BE2C (cell line): ENCODE measurements around the gene ODAD3.
"Not testable (repeated sequence)": the region's sequence is repeated elsewhere in the genome, so short reads cannot be mapped to it uniquely, and the experiment has no call there.

Experiments
- DNase-seq: peaks from one replicate; pipeline ENCODE4 v3.0.0-alpha.2; 2020
- H3K27me3 ChIP-seq: fragments of 250-450 bp; sonication (Bioruptor Pico); 2 replicates; pipeline ENCODE4 v1.5.1; 2020; ENCODE audit warnings: mild to moderate bottlenecking
- H3K36me3 ChIP-seq: fragments of 250-450 bp; sonication (Bioruptor Pico); 2 replicates; pipeline ENCODE4 v1.5.1; 2020; ENCODE audit warnings: mild to moderate bottlenecking
- H3K4me1 ChIP-seq: fragments of 250-450 bp; sonication (Bioruptor Pico); 2 replicates; pipeline ENCODE4 v1.5.1; 2020
- H3K4me3 ChIP-seq: 2 replicates; pipeline ENCODE4 v1.5.1; 2011; ENCODE audit warnings: low read depth, low read length
- H3K9me3 ChIP-seq: fragments of 250-450 bp; sonication (Bioruptor Pico); 2 replicates; pipeline ENCODE4 v1.5.1; 2020
- TF ChIP-seq, protein P1 (sequence below): IDR thresholded peaks from 2 replicates; pipeline ENCODE4 v1.5.1; 2012; ENCODE audit warnings: mild to moderate bottlenecking, low read depth, low read length

The ODAD3 gene

DNA sequence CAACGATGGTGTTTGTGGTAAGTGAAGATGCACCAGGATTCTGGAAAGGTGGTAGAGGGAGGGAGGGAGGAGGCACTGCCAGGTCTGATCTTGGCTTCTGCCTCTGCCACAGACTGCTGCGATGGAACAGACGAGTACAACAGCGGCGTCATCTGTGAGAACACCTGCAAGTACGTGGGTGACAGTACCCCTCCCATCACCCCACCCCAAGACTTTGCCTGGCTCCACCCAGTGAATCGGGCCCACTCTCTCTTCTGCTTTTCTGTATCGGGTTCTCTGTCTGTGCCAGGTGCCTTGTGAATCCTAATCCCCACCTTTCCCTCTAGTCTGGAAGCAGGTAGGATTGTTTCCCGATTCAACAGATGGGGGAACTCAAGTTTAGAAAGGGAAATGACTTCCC, 3.0 kb upstream of the ODAD3 start:
- H3K27me3 ChIP-seq = no peaks in the 10 kb centered on the region
- no peaks in the 10 kb centered on the region for H3K9me3 ChIP-seq
- H3K4me3 ChIP-seq = no peak overlapping the region
- no peak for DNase-seq
- H3K36me3 ChIP-seq = peaks cover 46% of the 10 kb centered on the region
- TF ChIP-seq, protein P1, sequence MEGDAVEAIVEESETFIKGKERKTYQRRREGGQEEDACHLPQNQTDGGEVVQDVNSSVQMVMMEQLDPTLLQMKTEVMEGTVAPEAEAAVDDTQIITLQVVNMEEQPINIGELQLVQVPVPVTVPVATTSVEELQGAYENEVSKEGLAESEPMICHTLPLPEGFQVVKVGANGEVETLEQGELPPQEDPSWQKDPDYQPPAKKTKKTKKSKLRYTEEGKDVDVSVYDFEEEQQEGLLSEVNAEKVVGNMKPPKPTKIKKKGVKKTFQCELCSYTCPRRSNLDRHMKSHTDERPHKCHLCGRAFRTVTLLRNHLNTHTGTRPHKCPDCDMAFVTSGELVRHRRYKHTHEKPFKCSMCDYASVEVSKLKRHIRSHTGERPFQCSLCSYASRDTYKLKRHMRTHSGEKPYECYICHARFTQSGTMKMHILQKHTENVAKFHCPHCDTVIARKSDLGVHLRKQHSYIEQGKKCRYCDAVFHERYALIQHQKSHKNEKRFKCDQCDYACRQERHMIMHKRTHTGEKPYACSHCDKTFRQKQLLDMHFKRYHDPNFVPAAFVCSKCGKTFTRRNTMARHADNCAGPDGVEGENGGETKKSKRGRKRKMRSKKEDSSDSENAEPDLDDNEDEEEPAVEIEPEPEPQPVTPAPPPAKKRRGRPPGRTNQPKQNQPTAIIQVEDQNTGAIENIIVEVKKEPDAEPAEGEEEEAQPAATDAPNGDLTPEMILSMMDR = no peak
- no peaks in the 10 kb centered on the region for H3K4me1 ChIP-seq

DNA sequence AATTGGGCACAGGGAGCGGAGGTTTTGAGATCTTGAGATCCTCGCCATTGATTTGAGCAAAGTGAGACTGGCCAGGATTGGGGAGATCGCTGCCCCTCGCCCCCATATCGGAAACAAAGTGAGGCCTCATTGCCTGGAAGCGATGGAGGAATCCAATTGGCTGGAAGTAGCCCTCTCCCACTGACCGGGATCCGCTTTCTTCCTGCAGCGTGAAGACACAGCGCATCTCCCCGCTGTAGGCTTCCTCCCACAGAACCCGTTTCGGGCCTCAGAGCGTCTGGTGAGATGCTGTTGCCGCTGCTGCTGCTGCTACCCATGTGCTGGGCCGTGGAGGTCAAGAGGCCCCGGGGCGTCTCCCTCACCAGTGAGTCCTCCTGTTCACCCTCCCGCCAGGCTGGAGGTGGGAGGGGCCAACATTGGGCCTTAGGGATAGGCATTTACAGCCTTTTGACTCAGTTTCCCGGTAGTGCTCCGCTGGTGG, 952 bp upstream of the ODAD3 start:
- H3K27me3 ChIP-seq = no peaks in the 10 kb centered on the region
- H3K4me1 ChIP-seq = no peaks in the 10 kb centered on the region
- H3K4me3 ChIP-seq = peak overlapping the region; percentile 98
- DNase-seq = no peak
- peaks cover 25% of the 10 kb centered on the region for H3K36me3 ChIP-seq
- TF ChIP-seq, protein P1 = no peak
- H3K9me3 ChIP-seq = no peaks in the 10 kb centered on the region

DNA sequence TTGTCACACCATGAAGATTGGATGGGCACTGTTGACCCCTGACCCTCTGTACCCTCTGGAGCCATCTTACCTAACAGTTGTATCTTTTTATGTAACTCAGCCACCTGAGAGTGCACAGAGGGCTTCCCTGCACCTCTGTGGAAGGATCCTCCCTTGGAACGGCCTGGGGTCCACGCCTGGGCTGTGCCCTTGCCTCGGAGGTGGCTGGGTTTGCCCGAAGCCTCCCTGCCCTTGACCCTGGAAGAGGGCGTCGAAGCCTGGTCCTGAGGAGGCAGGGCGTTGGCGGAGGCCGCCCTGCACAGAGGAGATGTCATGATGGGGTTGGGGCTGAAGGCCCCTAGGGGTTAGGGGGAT, 241 bp downstream of the ODAD3 start:
- Histone ChIP-seq H3K4me1 (no peaks in the 10 kb centered on the region), H3K4me3 (peak overlapping the region; percentile 98), H3K9me3 (no peaks in the 10 kb centered on the region), H3K36me3 (peaks cover 19% of the 10 kb centered on the region), H3K27me3 (no peaks in the 10 kb centered on the region)
- TF ChIP-seq, protein P1 = no peak
- DNase-seq = no peak

DNA sequence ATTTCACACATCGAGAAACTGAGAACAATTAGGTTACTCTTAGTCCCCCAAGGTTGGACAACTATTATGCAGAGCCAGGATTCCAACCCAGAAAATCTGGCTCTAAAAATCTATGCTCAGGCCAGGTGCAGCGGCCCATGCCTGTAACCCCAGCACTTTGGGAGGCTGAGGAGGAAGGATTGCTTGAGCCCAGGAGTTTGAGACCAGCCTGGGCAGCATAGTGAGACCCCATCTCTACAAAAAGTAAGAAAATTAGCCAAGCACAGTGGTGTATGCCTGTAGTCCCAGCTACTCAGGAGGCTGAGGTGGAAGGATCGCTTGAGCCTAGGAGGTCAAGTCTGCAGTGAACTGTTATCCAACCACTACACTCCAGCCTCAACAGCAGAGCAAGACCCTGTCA, 1.4 kb downstream of the ODAD3 start:
- not testable (repeated sequence) for H3K4me1 ChIP-seq, H3K27me3 ChIP-seq, H3K4me3 ChIP-seq, H3K9me3 ChIP-seq, DNase-seq
- H3K36me3 ChIP-seq = peaks cover 19% of the 10 kb centered on the region

DNA sequence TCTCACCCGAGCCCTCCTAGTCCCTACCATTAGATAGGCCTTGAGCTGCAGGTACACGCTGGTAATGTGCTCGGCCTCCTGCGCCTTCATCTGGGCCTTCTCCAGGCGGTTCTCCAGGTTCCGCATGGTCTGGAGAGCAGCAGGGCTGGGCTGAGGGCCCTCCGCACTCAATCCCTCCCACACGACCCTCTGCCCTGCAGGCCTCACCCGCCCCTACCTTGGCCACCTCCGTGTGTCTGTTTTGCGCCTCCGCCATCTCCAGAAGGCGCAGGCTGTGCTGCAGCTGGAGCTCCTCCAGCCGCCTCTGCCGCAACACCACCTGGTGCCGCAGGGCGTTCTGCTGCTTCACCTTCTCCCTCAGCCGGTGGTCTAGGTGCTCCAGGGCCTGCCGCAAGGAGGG, 8.3 kb downstream of the ODAD3 start:
- TF ChIP-seq, protein P1 = no peak
- no peaks in the 10 kb centered on the region for H3K9me3 ChIP-seq
- H3K27me3 ChIP-seq = peaks cover 11% of the 10 kb centered on the region
- no peak overlapping the region for H3K4me3 ChIP-seq
- H3K4me1 ChIP-seq = no peaks in the 10 kb centered on the region
- no peak for DNase-seq
- no peaks in the 10 kb centered on the region for H3K36me3 ChIP-seq

DNA sequence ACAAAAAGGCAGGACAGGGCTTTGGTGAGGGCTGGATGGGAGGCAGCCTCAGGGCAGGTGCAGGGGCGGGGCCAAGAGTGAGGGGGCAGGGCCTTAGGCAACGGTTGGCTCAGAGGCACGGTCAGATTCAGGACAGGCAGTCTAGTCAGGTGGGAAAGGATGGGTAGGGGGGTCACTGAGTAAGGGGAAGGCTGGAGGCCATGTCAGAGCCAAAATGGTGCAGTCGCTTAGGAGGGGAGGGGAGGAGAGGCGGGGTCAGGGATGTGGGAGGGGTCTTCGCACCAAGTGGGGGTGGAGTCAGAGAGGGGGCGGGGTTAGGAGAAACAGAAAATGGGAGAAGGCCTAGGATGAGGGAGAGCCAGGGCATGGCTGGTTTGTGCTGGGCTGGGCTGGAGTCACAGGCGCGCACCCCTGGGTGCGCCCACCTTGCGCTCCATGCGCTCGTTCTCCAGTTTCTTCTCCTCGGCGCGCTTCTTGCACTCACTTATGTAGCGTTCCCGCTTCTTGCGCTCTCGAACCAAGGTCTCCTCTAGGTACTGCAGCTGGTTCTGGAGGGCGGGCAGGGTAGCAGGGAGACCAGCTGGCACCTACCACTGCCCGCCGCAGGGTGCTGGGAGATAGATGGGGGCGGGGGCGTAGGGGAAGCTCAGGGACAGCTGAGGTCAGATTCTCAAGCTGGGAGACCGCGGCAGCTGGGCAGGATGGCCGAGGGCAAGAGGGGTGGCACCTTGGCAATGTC, 9.0 kb downstream of the ODAD3 start:
- peaks cover 18% of the 10 kb centered on the region for H3K27me3 ChIP-seq
- TF ChIP-seq, protein P1 = no peak
- no peak overlapping the region for H3K4me3 ChIP-seq
- no peaks in the 10 kb centered on the region for H3K4me1 ChIP-seq
- peak; percentile 57 for DNase-seq
- no peaks in the 10 kb centered on the region for H3K36me3 ChIP-seq
- no peaks in the 10 kb centered on the region for H3K9me3 ChIP-seq
